ENCODE data around the gene OR2K2. TPM values are rescaled to one million over a fixed set of nuclear protein-coding genes. Genes with fewer than 3 reads are reported as not detected.

OR2K2 gene
- polyA plus RNA-seq, result not detected in 2 replicates

GRCh38 chr9:111330124-111330523 lies at the start of gene OR2K2:
TSS of gene OR2K2 (minus strand) at chr9:111330224. CDS start at chr9:111328433, 1,791 bp downstream.

Other genes with a start within 250 kb of the OR2K2 start
- 52.8 and 62.2 TPM in 2 replicates for gene ECPAS, start 154.2 kb upstream of the OR2K2 start, polyA plus RNA-seq
- gene ZNF483, start 195.0 kb upstream of the OR2K2 start, polyA plus RNA-seq, result 4.0 and 10.0 TPM in 2 replicates